HL-60 (cell line): ENCODE data around the gene SUMO2.

Source experiments
- DNase-seq, 2 experiments: peaks; one replicate each; pipeline ENCODE4 v3.0.0-alpha.2; 2010 to 2020; ENCODE audit warnings: low read depth in 1 of 2, low spot score in 1 of 2
- H3K27ac ChIP-seq: fragments of 250-450 bp; sonication (Bioruptor Pico); replicated peaks from 2 replicates; pipeline ENCODE4 v1.5.1; 2020; ENCODE audit warnings: mild to moderate bottlenecking, moderate library complexity
- H3K27me3 ChIP-seq: fragments of 250-450 bp; sonication (Bioruptor Pico); 2 replicates; pipeline ENCODE4 v1.5.1; 2021; ENCODE audit warnings: mild to moderate bottlenecking, moderate library complexity; ENCODE audit not compliant: insufficient read depth, poor library complexity, severe bottlenecking
- H3K4me3 ChIP-seq: replicated peaks from 2 replicates; pipeline ENCODE4 v1.5.1; 2011; ENCODE audit warnings: mild to moderate bottlenecking, control low read depth, low read length; ENCODE audit not compliant: insufficient read depth
- GABPA ChIP-seq: IDR thresholded peaks from 2 replicates; pipeline ENCODE4 v1.6.1; 2012; ENCODE audit warnings: low read depth
- POLR2AphosphoS5 ChIP-seq: IDR thresholded peaks from 2 replicates; pipeline ENCODE4 v1.6.1; 2012; ENCODE audit warnings: low read depth
- SPI1 ChIP-seq: IDR thresholded peaks from 2 replicates; pipeline ENCODE4 v1.6.1; 2012; ENCODE audit warnings: low read depth, mild to moderate bottlenecking, borderline replicate concordance
- TF ChIP-seq, protein P1 (sequence below): IDR thresholded peaks from one replicate; pipeline ENCODE4 v1.5.1; 2011; ENCODE audit warnings: low read length, control low read depth, inconsistent platforms; ENCODE audit not compliant: insufficient read depth
- TF ChIP-seq, protein P2 (sequence below): IDR thresholded peaks from 2 replicates; pipeline ENCODE4 v1.6.1; 2012; ENCODE audit warnings: low read depth; ENCODE audit not compliant: insufficient replicate concordance

Gene SUMO2

DNA sequence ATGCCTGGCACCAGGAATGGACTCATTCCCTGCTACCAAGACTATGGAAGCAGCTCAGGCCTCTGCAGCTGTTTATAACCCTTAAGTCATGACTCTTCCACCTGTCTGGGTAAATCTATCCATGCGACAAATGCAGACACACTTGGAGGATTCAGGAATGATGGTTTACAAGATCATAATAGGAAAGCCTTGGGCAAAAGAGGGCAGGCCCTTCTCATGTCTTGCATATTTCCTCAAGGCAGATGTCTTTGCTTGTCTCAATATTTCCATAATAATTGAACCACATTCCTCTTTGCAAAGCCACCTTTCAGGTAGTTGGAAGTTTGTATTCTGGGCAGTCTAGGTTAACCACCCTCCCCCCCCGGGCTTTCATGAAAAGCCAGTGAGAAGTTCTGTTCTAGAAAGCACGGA lies 27.6 kb downstream of the SUMO2 start:
- peak overlapping the region; percentile 46 for H3K27ac ChIP-seq
- TF ChIP-seq, protein P1, sequence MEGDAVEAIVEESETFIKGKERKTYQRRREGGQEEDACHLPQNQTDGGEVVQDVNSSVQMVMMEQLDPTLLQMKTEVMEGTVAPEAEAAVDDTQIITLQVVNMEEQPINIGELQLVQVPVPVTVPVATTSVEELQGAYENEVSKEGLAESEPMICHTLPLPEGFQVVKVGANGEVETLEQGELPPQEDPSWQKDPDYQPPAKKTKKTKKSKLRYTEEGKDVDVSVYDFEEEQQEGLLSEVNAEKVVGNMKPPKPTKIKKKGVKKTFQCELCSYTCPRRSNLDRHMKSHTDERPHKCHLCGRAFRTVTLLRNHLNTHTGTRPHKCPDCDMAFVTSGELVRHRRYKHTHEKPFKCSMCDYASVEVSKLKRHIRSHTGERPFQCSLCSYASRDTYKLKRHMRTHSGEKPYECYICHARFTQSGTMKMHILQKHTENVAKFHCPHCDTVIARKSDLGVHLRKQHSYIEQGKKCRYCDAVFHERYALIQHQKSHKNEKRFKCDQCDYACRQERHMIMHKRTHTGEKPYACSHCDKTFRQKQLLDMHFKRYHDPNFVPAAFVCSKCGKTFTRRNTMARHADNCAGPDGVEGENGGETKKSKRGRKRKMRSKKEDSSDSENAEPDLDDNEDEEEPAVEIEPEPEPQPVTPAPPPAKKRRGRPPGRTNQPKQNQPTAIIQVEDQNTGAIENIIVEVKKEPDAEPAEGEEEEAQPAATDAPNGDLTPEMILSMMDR = no peak
- TF ChIP-seq SPI1 (no peak), POLR2AphosphoS5 (no peak), GABPA (no peak)
- TF ChIP-seq, protein P2, sequence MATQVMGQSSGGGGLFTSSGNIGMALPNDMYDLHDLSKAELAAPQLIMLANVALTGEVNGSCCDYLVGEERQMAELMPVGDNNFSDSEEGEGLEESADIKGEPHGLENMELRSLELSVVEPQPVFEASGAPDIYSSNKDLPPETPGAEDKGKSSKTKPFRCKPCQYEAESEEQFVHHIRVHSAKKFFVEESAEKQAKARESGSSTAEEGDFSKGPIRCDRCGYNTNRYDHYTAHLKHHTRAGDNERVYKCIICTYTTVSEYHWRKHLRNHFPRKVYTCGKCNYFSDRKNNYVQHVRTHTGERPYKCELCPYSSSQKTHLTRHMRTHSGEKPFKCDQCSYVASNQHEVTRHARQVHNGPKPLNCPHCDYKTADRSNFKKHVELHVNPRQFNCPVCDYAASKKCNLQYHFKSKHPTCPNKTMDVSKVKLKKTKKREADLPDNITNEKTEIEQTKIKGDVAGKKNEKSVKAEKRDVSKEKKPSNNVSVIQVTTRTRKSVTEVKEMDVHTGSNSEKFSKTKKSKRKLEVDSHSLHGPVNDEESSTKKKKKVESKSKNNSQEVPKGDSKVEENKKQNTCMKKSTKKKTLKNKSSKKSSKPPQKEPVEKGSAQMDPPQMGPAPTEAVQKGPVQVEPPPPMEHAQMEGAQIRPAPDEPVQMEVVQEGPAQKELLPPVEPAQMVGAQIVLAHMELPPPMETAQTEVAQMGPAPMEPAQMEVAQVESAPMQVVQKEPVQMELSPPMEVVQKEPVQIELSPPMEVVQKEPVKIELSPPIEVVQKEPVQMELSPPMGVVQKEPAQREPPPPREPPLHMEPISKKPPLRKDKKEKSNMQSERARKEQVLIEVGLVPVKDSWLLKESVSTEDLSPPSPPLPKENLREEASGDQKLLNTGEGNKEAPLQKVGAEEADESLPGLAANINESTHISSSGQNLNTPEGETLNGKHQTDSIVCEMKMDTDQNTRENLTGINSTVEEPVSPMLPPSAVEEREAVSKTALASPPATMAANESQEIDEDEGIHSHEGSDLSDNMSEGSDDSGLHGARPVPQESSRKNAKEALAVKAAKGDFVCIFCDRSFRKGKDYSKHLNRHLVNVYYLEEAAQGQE = no peak
- DNase-seq = no peak
- no peaks in the 10 kb centered on the region for H3K27me3 ChIP-seq
- H3K4me3 ChIP-seq = no peak overlapping the region

DNA sequence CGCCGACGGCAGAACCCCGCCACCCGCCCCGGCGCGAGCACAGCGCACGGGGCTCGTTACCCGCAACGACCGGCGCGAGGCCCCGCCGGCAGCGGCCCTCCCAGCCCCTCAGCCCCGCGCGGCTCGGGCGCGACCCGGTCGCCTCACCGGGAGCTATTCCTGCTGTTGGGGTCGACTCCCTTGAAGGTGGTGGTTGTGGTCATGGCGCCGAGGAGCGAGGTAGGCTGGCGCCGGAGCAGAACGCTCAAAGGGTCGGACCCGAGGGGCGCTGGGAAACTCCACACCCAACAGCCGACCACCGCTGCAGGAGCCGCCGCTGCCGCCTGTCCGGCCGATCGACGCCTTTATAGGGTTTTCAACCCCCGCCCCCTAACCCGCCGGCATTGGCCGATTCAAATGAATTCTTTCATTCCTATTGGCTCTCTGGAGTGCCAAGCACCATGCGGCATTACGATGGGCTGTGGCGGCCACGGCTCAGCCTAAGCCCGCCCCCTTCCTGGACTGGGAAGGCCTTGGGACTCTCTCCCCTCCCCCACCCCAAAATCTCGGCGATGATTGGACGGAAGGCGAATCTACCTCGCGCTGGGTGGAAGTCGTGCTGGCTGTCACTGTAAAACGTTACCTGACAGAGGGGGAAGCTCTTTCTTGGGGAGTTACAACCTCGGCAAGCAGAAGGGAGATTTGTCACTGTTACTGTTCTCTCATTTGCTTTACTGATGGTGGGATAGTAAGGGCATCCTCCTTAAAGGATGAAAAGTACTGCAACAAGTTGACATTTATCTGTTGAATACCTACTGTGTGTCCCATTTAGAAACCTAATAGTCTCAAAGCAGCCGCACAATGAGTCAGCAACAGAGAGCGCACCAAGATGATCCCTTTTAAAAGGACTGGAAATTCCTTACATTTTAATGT lies 28.3 kb downstream of the SUMO2 start, which contains the start of gene JPT1:
Gene JPT1 (minus strand): TSS at position 318 of the 912 bp plus-strand sequence. CDS start 115 bp downstream, at position 203.
- DNase-seq = peak; percentile 96 to 100
- H3K27ac ChIP-seq = peak within 1 kb of the TSS; percentile 81
- H3K4me3 ChIP-seq = peak within 1 kb of the TSS; percentile 73
- no peaks in the 10 kb centered on the region for H3K27me3 ChIP-seq
- TF ChIP-seq, protein P2 = peak; percentile 57
- TF ChIP-seq POLR2AphosphoS5 (peak; percentile 98), SPI1 (peak; percentile 27; the same call in 1 of the 2 replicates), GABPA (peak; percentile 50; the same call in 1 of the 2 replicates)
- TF ChIP-seq, protein P1 = no peak

DNA sequence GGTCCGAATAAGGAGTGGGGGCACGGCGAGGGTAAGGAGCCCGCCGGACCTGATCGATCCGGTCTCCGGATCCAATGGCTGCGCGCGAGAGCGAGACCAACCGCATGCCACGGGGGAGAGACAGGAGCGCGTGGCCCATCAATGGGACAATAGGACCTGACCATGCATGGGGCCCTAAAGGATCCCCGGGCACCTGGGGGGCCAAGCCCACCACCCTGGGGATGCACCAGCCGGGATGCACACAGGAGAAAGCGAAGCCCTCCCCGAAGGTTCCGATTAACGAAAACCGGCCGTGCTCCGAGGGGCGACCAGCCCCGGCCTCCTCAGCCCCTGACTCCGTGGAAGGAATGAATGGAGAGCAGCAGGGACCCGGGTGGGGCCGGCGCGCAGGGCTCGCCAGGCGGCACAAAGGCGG lies 29.0 kb downstream of the SUMO2 start:
- no peak for DNase-seq
- Histone ChIP-seq H3K27me3 (no peaks in the 10 kb centered on the region), H3K4me3 (peak overlapping the region; percentile 73), H3K27ac (peak overlapping the region; percentile 81)
- TF ChIP-seq, protein P1 = no peak
